Adrenal gland (tissue), 5 donors: ENCODE data around the gene PRELID3B.

ENCODE experiments used
- CTCF ChIP-seq, 6 experiments: fragments of 450-650 bp in 4 of 6; fragments of 200-600 bp in 2 of 6; sonication (generic) in 1 of 6; IDR thresholded peaks; 1 replicate in 5 of 6; 2 replicates in 1 of 6; pipeline versions ENCODE4 v1.5.1 to v1.8.0; 2016 to 2021; ENCODE audit warnings: antibody characterized with exemption in 6 of 6, mild to moderate bottlenecking in 2 of 6, moderate library complexity in 1 of 6
- POLR2A ChIP-seq, 2 donors: fragments of 450-650 bp; IDR thresholded peaks; one replicate each; pipeline ENCODE4 v1.6.1; 2017; ENCODE audit warnings: antibody characterized with exemption in 2 of 2, mild to moderate bottlenecking in 2 of 2, moderate library complexity in 1 of 2
- donor health status: DM: no; HTN: no; CAD: no.

GRCh38 chr20:58990651-58991445 is 51.7 kb downstream of the PRELID3B start:
- no peak for TF ChIP-seq CTCF (IDR thresholded peaks at IDR 0.05)
- TF ChIP-seq POLR2A (IDR thresholded peaks at IDR 0.05) = no peak
